Skeletal muscle satellite cell (primary cell): ENCODE data around the gene GCSH. TPM values are rescaled to one million over a fixed set of nuclear protein-coding genes. Genes with fewer than 3 reads are reported as not detected.

Experiments
- H3K27me3 ChIP-seq: 2 replicates; pipeline ENCODE4 v1.7.0; 2013; ENCODE audit warnings: low read length; ENCODE audit not compliant: control insufficient read depth, insufficient read depth
- H3K36me3 ChIP-seq: 2 replicates; pipeline ENCODE4 v1.7.0; 2013; ENCODE audit warnings: mild to moderate bottlenecking, control low read depth, low read length; ENCODE audit not compliant: insufficient read depth
- H3K4me1 ChIP-seq: 2 replicates; pipeline ENCODE4 v1.7.0; 2013; ENCODE audit warnings: low read length; ENCODE audit not compliant: control insufficient read depth, insufficient read depth
- H3K4me2 ChIP-seq: 2 replicates; pipeline ENCODE4 v1.7.0; 2013; ENCODE audit warnings: mild to moderate bottlenecking, low read length
- H3K4me3 ChIP-seq: 2 replicates; pipeline ENCODE4 v1.7.0; 2013; ENCODE audit warnings: low read length
- H3K9ac ChIP-seq: 2 replicates; pipeline ENCODE4 v1.7.0; 2013; ENCODE audit warnings: mild to moderate bottlenecking, low read depth, low read length, moderate library complexity
- H3K9me3 ChIP-seq: replicated peaks from 2 replicates; pipeline ENCODE4 v1.7.0; 2013; ENCODE audit warnings: mild to moderate bottlenecking, control low read depth, low read length
- total RNA-seq: library from RNA; depleted of rRNA; stranded (reverse); fragments of >200 nt; gene quantifications from 2 replicates; pipeline ENCODE4 v1.2.3, GENCODE V29; 2012; rRNA removed

Gene GCSH
- 31.2 and 36.7 TPM in 2 replicates for total RNA-seq

- H3K36me3 ChIP-seq: no peaks in the 10 kb centered on the region
- H3K9ac ChIP-seq: peak within 1 kb of the TSS; percentile 89
- H3K4me1 ChIP-seq: peaks cover 5% of the 10 kb centered on the region
- H3K9me3 ChIP-seq: no peaks in the 10 kb centered on the region
- H3K4me3 ChIP-seq: peak within 1 kb of the TSS; percentile 90
- no peaks in the 10 kb centered on the region for H3K27me3 ChIP-seq
- peak within 1 kb of the TSS; percentile 96 for H3K4me2 ChIP-seq
Observed at GRCh38 chr16:81095953-81096714, at the start of gene GCSH. GCSH (minus strand) TSS chr16:81096395; CDS start chr16:81096278, 117 bp downstream.

DNA sequence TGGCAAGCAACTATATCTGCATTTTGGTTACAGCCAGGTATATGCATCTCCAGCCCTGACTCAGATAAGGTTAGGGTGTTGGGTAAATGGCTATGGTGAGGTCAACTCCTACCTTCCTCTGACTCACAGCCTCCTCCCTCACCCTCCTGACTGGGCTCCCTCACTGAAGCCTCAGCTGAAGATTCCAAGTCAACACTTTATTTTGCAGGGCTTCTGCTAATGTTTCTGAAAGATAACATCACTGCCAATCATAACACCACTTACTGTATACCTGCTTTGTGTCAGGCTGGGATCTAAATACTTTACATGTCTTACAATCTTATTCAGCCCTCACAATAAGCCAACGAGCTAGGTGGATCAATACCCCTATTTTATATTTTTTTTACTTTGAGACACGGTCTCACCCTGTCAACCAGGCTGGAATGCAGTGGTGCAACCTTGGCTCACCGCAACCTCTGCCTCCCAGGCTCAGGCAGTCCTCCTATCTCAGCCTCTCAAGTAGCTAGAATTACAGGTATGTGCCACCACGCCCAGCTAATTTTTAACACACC is 47.8 kb upstream of the GCSH start:
- Histone ChIP-seq H3K9me3 (no peaks in the 10 kb centered on the region), H3K4me1 (no peaks in the 10 kb centered on the region), H3K9ac (no peak overlapping the region), H3K4me2 (no peak overlapping the region), H3K4me3 (no peak overlapping the region), H3K27me3 (peaks cover 4% of the 10 kb centered on the region), H3K36me3 (no peaks in the 10 kb centered on the region)

DNA sequence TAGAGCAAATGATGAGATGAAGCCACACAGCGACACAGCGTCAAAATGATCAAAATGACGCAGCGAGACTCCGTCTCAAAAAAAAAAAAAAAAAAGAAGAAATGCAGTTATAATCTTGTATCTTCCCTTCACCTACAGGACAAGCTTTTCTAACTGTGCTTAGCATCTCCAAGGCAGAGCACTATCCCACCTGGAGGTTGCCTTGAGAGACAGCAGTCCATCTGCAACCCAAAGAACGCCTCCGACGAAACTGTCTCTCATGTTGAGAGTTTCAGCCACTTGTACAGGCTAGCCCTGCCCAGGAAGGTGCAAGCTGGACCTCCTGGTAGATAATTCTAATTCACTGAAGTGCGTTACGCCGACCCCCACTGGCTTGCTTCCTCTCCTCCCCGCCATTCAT is 46.7 kb upstream of the GCSH start:
- H3K4me1 ChIP-seq: no peaks in the 10 kb centered on the region
- no peaks in the 10 kb centered on the region for H3K9me3 ChIP-seq
- no peak overlapping the region for H3K4me3 ChIP-seq
- no peak overlapping the region for H3K4me2 ChIP-seq
- H3K9ac ChIP-seq: no peak overlapping the region
- peaks cover 4% of the 10 kb centered on the region for H3K27me3 ChIP-seq
- H3K36me3 ChIP-seq: no peaks in the 10 kb centered on the region

GRCh38 chr16:81140930-81141780 is 45.0 kb upstream of the GCSH start:
- no peak overlapping the region for H3K4me2 ChIP-seq
- no peak overlapping the region for H3K9ac ChIP-seq
- no peaks in the 10 kb centered on the region for H3K9me3 ChIP-seq
- no peaks in the 10 kb centered on the region for H3K36me3 ChIP-seq
- no peaks in the 10 kb centered on the region for H3K4me1 ChIP-seq
- H3K4me3 ChIP-seq: no peak overlapping the region
- H3K27me3 ChIP-seq: no peaks in the 10 kb centered on the region

DNA sequence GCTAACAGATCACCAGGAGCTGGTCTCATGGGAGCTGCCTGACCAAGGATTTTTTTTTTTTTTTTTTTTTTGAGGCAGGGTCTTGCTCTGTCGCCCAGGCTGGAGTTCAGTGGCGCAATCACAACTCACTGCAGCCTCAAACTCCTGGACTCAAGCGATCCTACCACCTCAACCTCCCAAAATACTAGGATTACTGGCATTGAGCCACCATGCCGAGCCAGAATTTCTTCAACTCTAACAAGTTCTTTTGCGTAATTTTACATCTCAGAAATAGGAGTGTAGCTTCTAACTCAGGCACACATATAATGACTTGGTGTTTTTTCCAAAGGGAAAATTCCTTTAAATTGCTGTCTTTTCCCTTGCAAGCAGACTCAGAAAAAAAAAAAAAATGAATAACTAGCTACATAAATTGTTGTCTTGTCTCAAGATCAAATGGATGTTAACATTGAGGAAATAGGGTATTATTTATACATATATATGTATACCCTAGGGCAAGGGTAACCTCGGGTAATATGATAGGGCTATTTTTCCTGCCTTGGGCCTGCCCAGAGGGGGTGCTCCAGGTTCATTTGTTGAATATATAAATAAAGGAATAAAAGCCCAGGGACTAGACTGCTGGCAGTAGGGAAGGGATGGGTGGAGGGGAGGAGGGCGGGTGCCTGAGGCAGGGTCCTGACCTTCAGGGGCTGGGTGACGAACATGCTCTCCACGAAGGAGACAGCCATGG is 42.8 kb upstream of the GCSH start:
- Histone ChIP-seq H3K4me1 (no peaks in the 10 kb centered on the region), H3K4me3 (no peak overlapping the region), H3K4me2 (no peak overlapping the region), H3K36me3 (no peaks in the 10 kb centered on the region), H3K27me3 (no peaks in the 10 kb centered on the region), H3K9ac (no peak overlapping the region), H3K9me3 (no peaks in the 10 kb centered on the region)

- H3K4me1 ChIP-seq: no peaks in the 10 kb centered on the region
- no peak overlapping the region for H3K4me3 ChIP-seq
- no peaks in the 10 kb centered on the region for H3K27me3 ChIP-seq
- H3K36me3 ChIP-seq: no peaks in the 10 kb centered on the region
- no peaks in the 10 kb centered on the region for H3K9me3 ChIP-seq
- H3K4me2 ChIP-seq: no peak overlapping the region
- no peak overlapping the region for H3K9ac ChIP-seq
Observed at GRCh38 chr16:81137754-81138153, 41.6 kb upstream of the GCSH start.

GRCh38 chr16:81136390-81137335 is 40.5 kb upstream of the GCSH start:
- no peak overlapping the region for H3K9ac ChIP-seq
- H3K9me3 ChIP-seq: no peaks in the 10 kb centered on the region
- H3K4me2 ChIP-seq: peak overlapping the region; percentile 33
- H3K36me3 ChIP-seq: no peaks in the 10 kb centered on the region
- H3K4me3 ChIP-seq: no peak overlapping the region
- no peaks in the 10 kb centered on the region for H3K27me3 ChIP-seq
- H3K4me1 ChIP-seq: no peaks in the 10 kb centered on the region

- Histone ChIP-seq H3K4me1 (no peaks in the 10 kb centered on the region), H3K36me3 (no peaks in the 10 kb centered on the region), H3K27me3 (peaks cover 6% of the 10 kb centered on the region), H3K4me3 (no peak overlapping the region), H3K9me3 (no peaks in the 10 kb centered on the region), H3K4me2 (no peak overlapping the region), H3K9ac (no peak overlapping the region)
Observed at GRCh38 chr16:81130126-81130525, 33.9 kb upstream of the GCSH start.

DNA sequence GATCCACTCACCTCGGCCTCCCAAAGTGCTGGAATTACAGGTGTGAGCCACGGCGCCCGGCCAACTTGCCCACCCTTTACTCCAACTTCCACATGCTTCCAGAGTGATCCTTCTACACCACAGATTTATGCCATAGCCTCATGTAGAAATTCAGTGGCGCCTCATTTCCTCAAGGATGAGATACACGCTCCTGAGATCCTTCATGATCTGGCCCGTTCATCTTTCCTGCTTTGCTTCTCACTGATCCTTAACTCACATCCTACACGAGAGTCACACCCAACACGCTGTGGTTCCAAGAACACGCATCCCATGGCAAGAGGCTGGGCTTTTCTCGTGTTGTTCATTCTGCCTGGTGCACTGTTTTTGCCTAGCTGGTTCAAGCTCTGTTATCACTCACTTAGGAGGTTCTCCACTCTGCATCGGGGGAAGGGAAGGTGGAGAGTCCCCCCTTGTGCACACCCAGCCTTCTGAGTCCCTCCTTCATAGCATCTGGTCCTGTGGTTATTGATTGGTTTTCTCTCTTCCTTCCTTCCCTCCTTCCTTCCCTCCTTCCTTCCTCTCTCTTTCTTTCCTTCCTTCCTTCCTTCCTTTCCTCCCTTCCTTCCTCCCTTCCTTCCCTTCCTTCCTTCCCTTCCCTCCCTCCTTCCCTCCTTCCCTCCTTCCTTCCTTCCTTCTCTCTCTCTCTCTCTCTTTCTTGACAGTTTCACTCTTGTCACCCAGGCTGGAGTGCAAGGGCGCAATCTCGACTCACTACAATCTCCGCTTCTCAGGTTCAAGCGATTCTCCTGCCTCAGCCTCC is 32.7 kb upstream of the GCSH start:
- H3K4me2 ChIP-seq: no peak overlapping the region
- no peaks in the 10 kb centered on the region for H3K36me3 ChIP-seq
- H3K27me3 ChIP-seq: peaks cover 6% of the 10 kb centered on the region
- H3K9ac ChIP-seq: no peak overlapping the region
- no peaks in the 10 kb centered on the region for H3K9me3 ChIP-seq
- no peak overlapping the region for H3K4me3 ChIP-seq
- H3K4me1 ChIP-seq: no peaks in the 10 kb centered on the region

GRCh38 chr16:81127051-81127450 is 30.9 kb upstream of the GCSH start:
- Histone ChIP-seq H3K27me3 (peaks cover 6% of the 10 kb centered on the region), H3K4me2 (no peak overlapping the region), H3K4me1 (no peaks in the 10 kb centered on the region), H3K9ac (no peak overlapping the region), H3K4me3 (no peak overlapping the region), H3K36me3 (no peaks in the 10 kb centered on the region), H3K9me3 (no peaks in the 10 kb centered on the region)
